Endometrium (tissue), 2 donors: ENCODE data around the gene CELA2A.

Experiments used
- FAIRE-seq: peaks from 2 replicates; lab custom pipeline; 2012; peaks lifted over from hg19 to GRCh38; lab: Jason Lieb, UNC
- donor health status: control.
- donor health status: control.

CELA2A gene

DNA sequence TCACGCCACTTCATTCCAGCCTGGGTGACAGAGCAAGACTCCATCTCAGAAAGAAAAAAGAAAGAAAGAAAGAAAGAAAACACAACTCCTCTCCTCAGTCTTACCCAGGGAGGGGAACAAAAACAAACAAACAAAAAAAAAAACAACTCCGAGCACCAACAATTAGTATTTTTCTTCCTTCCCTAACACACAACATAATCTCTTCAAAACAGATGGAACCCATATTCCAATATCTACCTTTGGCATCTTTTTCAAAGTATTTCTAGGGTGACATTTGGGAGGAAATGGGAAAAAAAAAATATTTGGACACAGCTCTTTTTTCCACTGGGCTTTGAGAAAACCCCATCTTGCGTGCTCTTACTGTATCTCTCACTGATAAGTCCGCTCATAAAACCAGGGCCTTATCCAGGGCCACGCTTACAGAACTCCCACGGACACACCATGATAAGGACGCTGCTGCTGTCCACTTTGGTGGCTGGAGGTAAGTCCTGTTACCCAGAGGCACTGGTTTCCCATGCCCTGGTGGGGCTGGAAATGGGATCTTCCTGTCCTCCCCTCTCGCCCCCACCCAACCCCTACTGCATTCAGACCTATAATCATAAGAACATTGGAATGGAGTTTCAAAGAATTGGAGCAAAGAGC is at the start of gene CELA2A:
CELA2A (plus strand) TSS at position 420 of the 642 bp plus-strand sequence; CDS start at position 442, 22 bp downstream.
- no peak for FAIRE-seq

DNA sequence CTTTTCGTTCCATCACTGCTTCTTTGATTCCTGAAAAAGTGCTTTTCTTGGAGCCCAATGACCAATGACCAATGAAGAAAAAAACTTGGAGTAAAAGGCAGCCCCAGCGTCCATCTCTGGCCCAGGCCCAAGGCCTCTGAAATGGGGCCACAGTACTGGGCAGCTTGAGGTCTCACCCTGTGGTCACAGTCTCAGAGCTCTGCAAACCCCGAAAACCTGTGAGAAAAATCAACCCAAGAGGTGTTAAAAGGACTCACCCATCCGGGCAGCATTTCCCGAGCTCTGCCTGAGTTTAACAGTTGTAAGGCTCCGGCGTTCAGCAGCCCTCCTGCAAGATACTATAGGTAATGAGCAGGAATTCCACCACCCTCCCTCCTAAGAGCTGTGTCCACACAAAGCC is 49.0 kb upstream of the CELA2A start:
- FAIRE-seq: no peak

DNA sequence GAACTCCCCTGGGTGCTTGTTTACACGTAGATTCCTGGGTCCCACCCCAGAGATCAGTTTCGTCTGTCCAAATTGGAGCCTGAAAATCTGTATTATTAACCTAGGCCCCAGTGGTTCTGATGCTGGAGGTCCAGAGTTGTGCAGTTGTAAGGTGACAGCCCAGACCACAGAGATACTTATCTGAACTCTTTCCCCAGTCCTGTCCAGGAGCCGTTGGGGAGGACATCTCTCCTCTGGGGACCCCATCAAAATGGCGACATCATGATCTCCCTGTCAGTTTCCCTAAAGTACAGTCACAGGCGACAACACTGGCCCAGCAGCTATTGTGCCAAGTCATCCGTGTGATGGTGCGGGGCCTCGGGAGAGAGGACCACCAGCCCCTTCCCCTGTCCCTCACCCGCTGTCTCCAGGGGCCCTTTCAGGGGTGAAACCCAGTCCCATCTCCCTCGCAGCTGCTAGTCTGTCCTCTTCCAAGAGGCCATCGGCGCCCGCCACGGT is 47.6 kb upstream of the CELA2A start:
- FAIRE-seq: no peak

DNA sequence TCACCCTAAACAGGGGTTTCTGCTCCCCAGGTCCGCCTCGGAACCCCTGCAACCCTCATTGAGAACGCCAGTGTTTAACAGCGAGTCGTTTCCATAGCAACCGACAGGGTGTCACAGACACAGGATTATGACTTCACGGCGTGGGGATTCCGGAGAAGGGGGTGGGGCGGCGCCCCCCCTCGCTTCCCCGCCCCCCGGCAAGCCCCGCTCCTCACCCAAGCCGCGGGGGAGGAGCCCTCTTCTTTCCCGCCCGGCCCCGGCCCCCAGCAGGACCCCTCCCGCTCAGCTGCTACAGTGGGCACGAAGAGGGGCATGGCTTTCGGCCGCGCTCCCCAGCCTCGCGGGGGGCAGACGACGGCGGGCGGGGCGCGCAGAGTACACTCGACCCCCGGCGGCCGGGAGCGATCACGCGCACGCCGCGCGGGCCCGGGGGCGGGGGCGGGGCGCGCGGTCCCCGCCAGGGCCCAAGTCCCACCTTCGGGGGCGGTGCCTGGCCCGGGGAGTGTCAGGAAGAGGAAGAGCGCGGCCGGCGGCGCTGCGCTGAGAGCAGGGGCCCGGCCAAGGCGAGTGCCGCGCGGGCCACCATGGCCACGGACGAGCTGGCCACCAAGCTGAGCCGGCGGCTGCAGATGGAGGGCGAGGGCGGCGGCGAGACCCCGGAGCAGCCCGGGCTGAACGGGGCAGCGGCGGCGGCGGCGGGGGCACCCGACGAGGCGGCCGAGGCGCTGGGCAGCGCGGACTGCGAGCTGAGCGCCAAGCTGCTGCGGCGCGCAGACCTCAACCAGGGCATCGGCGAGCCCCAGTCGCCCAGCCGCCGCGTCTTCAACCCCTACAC is 46.9 kb upstream of the CELA2A start, which contains the start of gene EFHD2:
EFHD2 (plus strand) TSS at position 501 of the 835 bp plus-strand sequence; CDS start at position 585, 84 bp downstream.
- no peak for FAIRE-seq

DNA sequence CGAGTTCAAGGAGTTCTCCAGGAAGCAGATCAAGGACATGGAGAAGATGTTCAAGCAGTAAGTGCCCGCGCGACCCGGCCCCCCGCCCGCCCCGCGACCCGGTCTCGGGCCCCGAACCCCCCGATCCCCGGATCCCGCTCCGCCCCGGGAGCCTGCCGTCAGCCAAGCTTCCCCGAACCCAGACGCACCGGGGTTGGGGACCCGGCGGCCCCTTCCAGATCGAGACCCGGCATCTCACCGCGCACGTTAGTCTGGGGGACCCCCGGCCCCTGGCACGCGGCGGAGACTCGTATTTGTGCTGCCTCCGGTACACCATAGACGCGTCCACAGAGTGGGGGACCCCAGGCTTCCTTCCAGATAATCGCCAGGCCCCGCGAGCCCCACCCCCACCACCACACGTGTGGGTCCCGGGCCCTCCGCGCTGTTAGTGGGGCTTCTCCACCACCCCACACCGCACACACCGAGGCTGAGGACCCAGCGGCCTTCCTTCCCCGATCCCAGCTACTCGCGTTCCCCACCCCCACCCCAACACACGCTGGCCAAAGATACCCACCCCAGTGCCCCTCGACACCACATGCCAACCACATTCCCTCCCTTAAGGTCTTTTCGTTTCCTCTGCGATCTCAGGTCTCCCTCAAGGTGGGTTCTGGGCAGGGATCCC is 46.2 kb upstream of the CELA2A start:
- FAIRE-seq: no peak

DNA sequence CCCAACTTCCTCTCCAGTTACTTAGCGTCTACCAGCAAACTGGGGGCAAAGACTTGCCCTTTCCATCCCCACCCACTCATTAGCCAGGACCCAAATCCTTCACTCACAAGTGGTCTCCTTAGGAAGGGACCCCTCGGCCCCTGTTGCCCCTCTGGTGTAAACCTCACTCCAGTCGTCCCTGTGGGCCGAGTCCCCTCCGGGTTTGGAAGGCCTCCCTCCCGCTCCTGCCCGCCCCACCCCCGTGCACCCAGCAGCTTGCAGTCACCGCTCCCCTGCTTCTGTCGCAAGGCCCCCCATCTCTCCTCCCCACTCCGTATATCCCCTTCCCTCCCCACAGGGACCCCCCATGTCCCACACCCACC is 45.7 kb upstream of the CELA2A start:
- no peak for FAIRE-seq

DNA sequence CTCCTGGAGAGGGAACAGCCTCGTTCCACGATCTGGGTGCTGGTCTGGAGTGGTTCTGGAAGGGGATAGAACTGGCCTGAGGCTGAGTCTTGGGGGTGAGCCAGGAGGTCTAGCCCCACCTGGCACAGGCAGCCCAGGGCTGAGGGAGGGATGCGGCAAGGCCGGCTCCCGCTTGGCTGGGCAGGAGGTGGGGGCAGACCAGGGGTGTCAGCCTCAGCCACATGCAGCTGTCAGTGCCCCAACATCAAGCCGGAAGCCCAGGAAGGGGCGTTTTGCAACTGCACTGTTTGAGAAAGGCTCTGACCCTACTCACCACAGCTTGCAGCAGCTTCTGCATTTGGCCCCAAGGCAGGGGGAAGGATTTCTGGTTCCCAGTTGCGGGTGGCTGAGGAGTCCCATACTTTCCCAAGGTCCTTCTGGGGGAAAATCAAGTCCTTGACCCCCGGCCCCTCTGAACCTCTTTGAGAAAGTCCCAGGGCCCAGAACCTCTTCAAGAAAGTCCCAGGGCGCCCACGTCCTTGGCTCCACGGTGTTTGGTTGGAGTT is 44.9 kb upstream of the CELA2A start:
- FAIRE-seq: no peak

DNA sequence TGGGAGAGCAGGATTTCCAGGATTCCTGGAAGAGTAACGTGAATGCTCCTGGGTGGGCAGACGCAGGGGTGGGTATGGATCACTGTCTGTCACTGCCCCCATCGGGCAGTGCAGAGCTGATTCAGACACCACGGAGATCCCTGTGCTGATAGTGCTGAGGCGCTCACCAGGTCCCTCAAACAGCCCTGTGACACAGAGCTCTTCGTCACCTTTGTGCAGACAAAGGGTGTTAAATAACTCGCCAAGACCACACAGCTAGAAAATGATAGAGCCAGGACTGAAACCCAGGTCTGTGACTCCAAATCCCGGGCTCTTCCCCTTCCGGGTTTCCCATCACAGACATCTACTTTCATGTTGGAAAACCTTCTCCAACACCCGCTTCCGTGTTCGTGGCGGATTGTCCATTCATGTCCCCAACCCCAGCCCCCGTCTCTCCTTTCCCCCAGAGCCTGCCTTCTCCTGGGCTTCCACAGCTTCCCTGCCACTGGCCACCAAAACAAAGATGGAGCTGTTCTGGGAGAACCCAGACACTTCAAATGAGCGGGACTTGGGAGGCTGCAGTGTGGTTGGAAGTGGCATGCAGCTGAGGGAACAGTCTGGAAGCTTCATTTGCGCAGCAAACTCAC is 44.2 kb upstream of the CELA2A start:
- no peak for FAIRE-seq

DNA sequence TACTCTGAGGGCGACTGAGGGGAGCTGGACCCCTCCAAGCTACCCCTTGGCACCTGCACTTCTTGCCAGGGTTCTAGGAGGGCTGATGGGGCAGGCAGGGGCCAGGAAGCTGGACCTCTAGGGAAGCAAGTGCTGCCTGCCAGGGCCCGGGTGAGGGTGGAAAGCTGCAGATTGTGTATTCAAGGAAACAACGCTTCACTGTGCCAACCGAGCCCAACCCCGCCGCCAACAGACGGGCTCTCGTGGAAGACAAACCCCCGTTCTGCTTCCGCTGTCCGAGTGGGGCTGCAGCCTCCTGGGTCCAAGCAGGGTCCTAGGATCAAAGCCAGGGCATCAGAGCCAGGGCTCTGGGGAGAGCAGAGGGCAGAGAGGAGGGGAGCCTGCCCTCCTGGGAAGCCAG is 43.7 kb upstream of the CELA2A start:
- no peak for FAIRE-seq

DNA sequence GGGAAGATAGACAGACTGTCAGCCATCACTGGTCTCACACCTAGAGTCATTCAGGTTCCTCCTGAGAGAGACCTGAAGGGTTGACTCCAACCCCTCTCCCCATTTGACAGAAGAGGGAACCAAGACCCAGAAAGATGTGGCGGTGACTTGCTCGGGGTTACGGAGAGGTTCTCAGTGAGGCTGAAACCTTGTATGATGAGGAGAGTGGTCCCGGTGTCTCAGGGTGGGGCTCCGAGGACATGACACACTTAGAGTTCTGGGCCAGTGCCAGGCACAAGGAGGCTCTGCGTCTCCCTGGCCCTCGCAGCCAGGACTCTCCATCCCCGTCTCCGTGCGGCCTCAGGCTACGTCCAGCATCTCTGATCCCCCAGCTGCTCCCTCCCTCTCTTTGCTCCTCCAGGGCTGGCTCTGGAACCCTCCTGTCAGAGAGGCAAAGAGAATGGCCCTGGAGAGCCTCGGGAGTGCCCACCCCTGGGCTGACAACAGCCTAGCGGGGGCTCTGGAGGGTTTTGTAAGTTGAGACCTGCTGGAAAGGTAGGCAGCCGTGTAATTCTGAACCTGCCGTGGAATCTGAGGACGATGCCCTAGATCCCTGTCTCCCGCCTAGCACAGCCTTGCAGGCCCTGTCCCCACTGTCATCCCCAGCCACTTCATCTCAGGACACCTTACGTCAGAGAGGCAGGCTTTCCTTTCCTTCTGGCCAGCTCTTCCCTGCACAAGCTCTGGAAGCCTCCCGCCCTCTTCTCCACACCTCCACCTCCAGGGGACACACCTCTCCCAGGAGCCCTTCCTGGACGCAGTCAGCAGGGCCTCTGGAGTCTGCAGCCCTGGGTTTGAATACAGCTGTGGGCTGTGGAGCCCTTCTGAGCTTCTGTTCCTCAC is 42.7 kb upstream of the CELA2A start:
- no peak for FAIRE-seq

DNA sequence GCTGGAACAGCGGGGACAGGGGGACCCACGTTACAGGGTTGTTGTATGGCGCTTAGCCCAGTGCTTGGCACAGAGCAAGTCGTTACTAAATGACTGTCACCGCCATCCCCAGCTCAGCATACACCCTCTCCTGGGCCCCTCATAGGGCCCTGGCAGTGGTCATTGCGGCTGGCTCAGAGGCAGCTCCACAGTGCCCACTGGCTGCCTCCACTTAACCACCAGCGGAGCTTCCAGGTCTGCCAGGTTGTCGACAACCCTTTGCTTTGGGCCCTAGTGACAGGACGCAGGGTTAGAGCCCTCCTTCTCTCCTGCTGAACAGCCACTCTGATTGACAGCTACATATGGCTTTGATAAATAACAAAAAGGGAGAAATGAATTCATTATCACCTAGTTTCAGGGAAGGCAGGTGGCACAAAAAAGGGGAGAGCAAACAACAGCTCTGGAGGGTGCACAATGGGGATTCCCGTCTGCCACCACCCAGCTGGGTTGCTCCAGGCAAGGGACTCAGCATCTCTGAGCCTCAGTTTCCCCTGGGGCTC is 42.0 kb upstream of the CELA2A start:
- no peak for FAIRE-seq

DNA sequence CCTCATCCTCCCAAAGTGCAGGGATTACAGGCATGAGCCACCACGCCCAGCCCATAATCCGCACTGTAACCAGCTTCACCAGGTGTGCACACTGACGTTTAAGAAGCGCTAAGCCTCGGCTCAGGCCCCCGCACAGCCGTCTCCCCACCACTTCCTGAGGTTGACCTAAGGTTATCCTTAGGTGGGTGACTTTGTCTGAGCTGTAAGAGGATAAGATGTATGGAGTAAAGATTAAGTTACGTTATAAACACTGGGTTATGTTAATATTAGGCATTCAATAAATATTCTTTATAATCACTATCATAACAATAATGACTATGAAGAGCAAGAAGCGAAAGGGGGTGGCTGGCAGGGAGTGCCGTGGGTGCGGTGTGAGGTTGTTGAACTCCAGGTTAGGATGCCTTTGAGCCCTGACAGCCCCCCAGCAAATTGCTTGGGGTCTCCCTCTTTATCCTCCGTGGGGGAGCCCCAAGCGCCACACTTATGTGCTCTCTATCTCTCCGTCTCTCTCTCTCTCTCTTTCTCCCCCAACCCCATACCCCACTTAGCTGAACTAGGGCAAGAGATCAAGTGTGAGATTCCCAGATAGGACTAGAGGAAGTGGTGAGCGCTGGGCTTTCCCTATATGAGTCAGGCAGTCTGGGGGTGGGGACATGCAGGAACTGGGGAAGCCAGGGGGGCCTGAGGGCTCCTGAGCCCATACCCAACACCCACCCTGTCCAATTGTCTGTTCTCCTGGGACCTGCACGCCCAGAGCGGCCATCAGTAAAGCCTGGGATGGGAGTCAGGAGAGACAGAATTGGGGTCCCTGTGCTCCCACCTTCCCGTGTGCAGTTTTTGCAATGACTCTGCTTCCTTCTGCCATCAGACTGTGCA is 39.2 kb upstream of the CELA2A start:
- no peak for FAIRE-seq

DNA sequence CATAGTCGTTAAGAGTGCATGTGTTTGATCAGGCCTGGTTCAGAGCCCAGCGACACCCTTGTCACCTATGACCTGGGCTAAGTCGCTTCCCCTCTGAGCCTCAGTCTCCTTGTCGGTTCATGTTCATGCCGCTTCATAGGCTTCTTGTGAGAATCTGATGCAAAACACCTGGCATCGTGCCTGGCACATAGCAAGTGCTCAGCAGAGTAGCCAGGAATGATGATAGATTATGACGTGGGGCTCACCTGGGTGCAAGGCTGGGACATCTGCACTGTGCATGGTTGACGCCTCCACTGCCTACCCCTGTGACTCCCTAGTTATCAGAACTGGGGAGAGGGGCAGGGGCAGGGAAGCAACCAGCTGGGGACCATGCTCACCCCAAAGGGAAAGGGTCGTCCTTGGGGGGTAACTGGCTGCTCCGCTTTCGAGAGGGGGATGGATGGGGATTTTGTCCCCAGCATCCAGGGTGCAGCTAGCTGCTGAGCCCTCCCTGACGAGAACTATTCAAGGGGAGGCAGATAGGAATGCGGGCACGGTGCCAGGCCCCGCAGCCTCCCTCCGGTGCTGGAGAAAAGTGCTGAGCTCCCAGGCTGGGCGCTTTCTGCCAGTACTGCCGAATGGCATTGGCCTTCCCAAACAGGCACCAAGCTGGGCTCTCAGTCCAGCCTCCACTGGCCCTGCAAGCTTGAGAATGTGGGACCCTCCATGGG is 37.6 kb upstream of the CELA2A start:
- FAIRE-seq: no peak

DNA sequence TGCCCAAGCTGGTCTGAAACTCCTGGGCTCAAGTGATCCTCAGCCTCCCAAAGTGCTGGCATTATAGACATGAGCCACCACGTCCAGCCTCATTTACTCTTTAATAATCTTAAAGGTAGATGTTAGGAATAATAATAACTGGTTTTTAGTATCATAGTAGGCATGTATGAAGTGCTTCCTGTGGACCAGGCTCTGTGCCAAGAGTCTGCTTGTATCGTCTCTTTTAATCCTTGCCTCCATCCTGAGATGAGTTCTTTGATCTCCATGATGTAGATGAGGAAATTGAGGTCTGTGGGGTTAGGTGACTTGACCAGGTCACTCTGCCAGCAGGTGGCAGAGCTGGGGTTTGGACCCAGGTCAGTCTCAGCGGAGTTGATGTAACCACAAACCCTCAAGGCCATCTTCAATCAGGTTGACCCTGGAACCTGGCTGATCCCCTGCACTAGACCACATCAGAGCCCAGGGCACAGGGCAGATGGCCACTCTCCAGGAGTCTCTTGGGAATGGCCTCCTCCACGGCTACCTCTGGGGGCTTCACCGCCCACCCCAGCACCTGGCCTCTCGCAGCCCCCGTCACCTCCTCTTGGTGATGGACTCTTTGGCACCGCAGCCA is 35.6 kb upstream of the CELA2A start:
- no peak for FAIRE-seq

DNA sequence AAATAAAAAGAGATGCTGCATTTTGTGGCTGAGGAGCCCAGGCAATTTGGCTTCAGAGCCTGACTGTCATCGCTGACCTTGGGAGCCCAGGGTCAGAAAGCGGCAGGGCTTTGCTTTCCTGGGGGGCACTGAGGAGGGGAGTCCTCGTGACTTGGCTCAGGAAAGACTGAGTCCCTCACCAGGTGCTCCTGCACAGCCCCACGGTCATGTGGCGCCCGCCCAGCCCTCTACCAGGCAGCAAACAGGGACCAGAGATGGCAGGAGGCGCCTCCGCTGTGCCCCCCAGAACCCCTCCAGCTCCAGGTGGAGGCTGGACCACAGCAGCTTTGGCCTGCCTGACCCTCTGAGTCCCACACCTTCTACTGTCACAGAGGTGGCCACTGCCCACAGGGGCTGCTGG is 33.7 kb upstream of the CELA2A start:
- no peak for FAIRE-seq

DNA sequence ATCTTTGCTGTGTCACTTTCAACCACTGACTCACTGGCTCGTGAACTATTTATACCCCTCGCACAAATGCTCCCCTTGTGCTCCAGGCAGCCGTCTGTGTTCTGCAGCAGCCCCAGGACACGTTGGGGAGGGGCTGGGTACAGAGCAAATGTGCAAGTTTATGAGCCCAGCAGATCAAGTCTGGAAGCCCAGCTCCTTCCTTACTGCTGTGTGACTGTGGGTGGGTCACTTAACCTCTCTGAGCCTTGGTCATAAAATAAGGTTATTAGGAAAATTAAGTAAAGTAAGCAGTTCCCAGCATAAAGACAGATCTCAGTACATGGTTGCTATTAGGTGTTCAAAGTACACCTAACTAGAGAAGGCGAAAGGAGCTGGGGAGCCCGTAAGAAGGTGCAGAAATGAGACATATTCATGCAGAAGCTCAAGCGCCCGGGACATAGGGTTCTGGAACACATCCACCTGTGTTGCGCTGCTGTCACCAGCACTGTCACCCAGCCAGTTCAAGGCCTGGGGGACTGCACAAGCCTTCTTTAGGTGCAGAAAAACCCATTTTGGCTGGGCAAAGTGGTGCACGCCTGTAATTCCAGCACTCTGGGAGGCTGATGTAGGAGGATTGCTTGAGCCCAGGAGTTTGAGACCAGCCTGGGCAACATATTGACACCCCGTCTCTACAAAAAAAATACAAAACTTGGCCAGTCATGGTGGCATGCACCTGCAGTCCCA is 33.0 kb upstream of the CELA2A start:
- no peak for FAIRE-seq

DNA sequence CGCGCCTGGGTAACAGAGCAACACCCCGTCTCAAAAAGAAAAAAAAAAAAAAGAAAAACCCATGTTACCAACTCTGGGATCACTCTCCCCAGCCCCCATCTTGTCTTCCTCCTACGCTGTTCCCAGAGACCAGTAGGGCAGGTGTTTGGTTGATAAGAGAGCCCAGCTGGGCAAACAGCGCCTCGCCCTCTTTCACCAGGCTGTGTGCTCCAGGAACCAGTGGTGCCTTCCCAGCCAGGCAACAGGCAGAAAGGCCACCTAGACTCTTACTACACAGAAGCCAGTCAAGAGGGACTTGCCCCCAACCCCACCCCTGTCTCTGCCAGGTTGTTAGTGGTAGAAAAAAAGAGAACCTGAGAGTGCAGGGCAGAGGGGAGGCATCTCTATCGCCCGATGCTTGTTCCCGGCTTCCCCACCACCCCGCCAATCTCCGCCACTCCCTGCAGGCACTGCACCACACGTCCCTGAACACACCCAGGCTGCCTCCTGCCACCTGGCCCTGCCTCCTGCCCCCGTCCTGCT is 32.3 kb upstream of the CELA2A start:
- no peak for FAIRE-seq

DNA sequence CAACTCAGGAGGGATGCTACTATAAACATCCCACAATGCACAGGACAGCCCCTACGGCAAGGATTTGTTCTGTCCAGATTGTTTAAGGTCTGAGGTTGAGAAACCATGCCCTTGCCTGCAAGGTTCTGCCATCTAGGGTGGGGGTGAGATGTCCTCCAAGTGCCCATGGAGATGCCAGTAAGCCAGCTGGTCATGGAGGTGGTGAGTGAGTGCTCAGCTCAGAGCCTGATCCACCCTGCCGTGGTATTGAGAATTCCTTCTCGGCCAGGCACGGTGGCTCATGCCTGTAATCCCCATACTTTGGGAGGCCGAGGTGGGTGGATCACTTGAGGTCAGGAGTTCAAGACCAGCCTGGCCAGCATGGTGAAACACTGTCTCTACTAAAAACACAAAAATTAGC is 31.6 kb upstream of the CELA2A start:
- no peak for FAIRE-seq
